ENCODE results near the gene GRAP2.

GRCh38 chr22:39995393-39996252 lies 94.7 kb downstream of the GRAP2 start:
- TF ChIP-seq CTCF (IDR thresholded peaks at IDR 0.05) (no peak), POLR2AphosphoS5 (IDR thresholded peaks at IDR 0.05) (no peak)
